HG03378 (cell line): ENCODE measurements around the gene TSPAN1.
A peak's percentile ranks its signal among the peaks of the same experiment; 100 is the strongest.
"Not testable (repeated sequence)": the region's sequence is repeated elsewhere in the genome, so short reads cannot be mapped to it uniquely, and the experiment has no call there.

Experiments used
- ATAC-seq: cut with Tn5 transposase; IDR thresholded peaks from one replicate; pipeline ENCODE4 v1.9.1; 2021; ENCODE audit warnings: mild to moderate bottlenecking, moderate library complexity; ENCODE audit not compliant: unreplicated experiment

TSPAN1 gene

DNA sequence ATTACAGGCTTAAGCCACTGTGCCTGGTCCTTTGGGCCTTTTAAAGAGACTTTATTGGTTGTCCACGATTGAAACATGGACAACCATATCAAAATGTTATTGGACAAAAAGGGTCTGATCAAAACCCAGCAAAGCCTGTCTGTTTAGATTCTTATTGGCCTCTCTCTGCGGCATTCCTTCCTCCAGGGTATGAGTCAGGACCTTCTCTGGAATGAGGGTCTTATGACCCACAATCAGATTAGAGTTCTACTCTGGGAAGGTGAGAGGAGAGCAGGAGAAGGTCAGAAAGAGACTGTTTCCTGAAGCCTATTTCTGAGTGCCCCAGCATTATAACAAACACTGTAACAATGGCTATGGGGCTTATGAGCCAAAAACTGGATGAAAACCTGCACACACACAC is 36.2 kb downstream of the TSPAN1 start:
- no peak for ATAC-seq

DNA sequence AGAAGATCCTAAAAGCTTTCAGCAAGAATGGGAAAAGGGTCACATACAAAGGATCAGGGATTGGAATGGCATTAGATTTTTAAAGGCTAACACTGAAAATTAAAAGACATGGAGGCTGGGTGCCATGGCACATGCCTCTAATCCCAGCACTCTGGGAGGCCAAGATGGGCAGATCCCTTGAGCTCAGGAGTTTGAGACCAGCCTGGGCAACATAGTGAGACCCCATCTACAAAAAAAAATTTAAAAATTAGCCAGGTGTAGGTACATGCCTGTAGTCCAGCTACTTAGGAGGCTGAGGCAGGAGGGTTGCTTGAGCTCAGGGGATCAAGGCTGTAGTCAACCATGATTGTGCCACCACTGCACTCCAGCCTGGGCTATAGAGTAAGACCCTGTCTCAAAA is 40.6 kb downstream of the TSPAN1 start:
- no peak for ATAC-seq

DNA sequence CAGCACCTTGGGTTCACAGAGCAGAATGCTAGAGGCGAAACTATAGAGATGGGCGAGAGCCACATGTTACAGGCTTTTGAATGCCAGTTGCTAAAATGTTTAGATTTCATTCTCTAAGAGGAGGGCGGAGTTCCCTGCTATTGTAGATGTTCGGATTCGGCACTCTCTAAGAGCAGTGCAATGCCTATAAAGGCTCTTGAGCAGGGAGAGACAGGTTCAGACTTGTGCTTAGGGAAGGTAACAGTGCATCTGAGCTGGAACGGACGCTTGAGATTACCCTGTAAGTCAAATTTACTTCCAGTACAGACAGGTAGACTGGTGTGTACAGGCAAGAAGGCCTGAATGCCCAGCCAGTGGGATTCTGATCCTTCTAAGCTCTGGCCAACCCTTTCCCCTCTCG is 43.6 kb downstream of the TSPAN1 start:
- ATAC-seq: no peak

DNA sequence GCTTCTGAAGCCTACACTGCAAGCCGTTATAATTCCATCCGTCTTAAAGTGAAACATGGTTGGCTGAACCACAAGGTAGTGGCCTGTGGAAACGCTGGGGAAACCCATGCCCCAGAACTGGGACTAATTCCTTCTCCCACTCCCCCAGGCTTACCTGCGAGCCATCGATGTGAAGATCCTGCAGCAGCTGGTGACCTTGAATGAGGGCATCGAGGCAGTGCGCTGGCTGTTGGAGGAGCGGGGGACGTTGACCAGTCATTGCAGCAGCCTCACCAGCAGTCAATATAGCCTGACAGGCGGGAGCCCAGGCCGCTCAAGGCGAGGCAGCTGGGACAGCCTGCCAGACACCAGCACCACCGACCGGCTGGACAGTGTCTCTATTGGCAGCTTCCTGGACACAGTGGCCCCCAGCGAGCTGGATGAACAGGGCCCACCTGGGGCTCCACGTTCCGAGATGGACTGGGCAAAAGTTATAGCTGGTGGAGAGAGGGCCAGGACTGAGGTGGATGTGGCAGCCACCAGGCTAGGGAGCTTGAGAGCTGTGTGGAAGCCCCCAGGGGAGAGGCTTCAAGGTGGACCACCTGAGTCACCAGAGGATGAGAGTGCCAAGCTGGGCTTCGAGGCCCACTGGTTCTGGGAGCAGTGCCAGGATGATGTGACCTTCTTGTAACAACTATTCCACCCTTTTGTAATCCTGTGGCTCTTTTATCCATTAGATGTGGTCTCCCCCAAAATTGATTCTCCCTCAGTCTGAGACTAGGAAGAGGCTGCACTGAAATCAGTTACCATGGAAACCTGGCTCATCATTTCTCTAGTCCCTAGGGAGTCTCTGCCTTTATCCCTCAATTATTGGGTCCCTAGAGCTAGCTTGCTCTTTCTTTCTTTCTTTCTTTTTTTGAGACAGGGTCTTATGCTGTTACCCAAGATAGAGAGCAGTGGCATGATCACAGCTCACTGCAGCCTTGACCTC is 44.9 kb downstream of the TSPAN1 start:
- ATAC-seq: no peak

DNA sequence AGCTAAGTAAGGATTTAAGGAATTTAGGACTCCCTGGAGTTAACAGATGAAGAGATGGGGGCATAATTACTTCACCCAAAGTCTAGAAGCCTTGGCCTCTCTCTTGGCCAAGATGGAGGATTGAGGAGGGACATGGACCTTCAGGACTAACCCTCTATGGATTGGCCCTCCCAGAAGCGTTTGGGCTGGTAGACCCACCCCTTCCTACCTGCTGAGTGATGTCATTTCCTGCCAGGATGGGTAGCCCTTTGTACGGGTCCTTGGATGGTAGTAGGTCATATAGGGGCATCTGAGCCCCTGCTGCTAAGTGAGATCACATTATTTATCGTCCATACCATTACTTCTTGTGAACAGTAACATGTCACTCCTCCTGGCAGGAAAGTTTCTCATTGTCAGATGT is 45.9 kb downstream of the TSPAN1 start:
- no peak for ATAC-seq

DNA sequence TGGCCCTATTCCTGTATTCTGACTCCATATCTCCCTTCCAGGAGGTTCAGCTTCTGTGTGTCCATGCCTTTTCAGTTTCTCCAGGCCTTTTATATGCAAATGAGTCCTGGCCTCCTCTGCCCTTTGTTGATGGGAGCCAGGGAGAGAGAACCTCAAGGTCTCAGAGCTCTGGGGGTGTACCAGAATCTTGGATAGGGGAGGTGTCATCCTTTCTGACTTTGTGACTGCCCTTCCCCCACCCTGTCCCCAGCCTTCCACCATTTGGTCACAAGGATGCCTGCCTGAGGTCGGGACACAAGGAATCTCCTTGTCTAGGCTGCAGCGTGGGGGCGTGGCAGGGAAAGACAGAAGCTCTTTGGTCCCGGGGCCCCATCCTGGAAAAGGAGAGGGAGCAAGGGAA is 46.9 kb downstream of the TSPAN1 start:
- no peak for ATAC-seq

DNA sequence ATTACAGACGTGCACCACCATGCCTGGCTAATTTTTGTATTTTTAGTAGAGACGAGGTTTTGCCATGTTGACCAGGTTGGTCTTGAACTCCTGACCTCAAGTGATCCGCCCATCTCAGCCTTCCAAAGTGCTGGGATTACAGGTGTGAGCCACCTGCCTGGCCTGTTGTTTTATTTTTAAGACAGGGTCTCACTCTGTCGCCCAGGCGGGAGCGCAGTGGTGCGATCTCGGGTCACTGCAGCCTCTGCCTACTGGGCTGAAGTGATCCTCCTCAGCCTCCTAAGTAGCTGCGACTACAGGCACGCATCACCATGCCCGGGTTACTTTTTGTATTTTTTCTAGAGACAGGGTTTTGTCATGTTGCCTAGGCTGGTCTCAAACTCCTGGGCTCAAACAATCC is 48.2 kb downstream of the TSPAN1 start:
- ATAC-seq: not testable (repeated sequence)

DNA sequence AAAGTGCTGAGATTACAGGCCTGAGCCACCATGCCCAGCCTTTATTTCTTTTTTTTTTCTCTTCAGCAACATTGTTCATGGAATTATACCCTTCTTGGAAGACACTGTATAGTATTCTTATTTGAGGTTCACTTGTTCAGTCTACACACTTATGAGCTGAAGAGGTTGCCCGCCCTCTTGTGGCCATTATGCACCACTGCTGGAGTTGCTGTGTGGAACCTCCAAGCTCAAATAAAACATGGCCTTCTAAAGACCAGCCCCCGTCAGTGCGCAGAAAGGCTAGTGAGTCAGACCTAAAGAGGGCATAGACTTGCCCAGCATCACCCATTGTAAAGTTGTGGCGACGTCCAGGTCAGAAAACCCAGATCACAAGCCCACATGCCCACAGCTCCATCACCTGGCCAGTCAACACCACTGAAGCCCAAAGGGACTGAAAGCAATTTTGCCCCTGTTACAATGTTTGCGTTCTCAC is 48.6 kb downstream of the TSPAN1 start:
- peak; percentile 45 for ATAC-seq

DNA sequence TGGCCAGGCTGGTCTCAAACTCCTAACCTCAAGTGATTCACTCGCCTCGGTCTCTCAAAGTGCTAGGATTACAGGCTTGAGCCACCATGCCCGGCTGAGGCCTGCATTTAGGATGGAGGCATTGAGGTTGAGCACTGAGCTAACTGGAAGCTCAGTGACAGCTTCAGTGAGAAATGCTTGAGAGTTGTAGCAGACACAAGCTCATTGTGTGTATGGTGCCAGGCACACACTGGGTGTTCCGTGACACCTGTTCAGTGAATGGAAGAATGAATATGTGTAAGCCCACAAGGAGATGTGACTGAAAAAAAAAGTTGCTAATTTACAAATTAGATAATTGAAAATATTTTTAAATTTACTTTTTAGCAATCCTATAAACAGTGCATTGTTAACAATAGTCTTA is 50.1 kb downstream of the TSPAN1 start:
- ATAC-seq: no peak

DNA sequence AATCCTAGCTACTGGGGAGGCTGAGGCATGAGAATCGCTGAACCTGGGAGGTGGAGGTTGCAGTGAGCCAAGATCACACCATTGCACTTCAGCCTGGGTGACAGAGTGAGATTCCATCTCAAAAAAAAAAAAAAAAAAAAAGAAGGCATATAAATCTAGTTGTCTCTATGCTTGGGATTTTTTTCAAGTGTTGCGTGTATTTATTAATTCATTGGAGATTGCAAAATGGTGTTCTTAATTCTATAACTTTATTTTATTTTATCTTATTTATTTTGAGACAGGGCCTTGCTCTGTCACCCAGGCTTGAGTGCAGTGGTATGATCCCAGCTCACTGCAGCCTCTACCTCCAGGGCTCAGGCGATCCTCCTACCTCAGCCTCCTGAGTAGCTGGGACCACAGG is 56.3 kb downstream of the TSPAN1 start:
- not testable (repeated sequence) for ATAC-seq
